ENCODE data around the gene FCHSD2.

DNA sequence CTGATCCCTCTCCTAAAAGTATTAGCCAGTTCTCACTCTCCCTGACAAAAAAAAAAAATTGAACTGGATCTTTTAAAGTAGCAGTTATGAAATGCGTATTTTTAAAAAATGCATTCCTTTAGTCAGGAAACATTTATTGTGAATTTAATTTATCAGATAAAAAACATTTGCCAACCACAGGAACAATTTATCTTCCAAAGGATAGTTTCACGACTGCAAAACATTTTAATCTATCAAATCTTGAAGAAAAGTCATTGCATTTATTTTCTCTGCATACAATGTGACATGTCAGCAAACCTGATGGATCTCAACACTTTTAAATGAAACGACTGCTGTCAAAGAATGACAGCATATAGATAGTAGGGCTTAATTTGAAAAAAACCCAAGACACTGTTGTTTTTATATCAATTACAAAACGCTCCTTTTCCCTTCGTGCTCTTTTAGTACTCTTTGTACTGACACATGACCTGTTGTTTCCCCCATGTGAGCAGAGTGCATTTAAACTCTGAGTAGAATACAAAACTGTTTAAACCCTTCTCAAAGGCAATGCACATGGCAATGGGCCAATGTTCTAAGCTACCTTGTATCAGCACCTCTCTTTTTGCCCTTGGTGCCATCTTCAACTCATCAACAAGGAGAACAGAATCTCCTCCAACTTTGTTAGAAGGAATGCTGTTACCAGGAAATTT is 220.9 kb downstream of the FCHSD2 start:
- TF ChIP-seq, protein P1, sequence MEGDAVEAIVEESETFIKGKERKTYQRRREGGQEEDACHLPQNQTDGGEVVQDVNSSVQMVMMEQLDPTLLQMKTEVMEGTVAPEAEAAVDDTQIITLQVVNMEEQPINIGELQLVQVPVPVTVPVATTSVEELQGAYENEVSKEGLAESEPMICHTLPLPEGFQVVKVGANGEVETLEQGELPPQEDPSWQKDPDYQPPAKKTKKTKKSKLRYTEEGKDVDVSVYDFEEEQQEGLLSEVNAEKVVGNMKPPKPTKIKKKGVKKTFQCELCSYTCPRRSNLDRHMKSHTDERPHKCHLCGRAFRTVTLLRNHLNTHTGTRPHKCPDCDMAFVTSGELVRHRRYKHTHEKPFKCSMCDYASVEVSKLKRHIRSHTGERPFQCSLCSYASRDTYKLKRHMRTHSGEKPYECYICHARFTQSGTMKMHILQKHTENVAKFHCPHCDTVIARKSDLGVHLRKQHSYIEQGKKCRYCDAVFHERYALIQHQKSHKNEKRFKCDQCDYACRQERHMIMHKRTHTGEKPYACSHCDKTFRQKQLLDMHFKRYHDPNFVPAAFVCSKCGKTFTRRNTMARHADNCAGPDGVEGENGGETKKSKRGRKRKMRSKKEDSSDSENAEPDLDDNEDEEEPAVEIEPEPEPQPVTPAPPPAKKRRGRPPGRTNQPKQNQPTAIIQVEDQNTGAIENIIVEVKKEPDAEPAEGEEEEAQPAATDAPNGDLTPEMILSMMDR (tag by site-specific recombination; IDR thresholded peaks at IDR 0.05) = no peak
- TF ChIP-seq, protein P2, sequence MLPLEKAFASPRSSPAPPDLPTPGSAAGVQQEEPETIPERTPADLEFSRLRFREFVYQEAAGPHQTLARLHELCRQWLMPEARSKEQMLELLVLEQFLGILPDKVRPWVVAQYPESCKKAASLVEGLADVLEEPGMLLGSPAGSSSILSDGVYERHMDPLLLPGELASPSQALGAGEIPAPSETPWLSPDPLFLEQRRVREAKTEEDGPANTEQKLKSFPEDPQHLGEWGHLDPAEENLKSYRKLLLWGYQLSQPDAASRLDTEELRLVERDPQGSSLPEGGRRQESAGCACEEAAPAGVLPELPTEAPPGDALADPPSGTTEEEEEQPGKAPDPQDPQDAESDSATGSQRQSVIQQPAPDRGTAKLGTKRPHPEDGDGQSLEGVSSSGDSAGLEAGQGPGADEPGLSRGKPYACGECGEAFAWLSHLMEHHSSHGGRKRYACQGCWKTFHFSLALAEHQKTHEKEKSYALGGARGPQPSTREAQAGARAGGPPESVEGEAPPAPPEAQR (tag by site-specific recombination; IDR thresholded peaks at IDR 0.05) = no peak
- TF ChIP-seq, protein P3, sequence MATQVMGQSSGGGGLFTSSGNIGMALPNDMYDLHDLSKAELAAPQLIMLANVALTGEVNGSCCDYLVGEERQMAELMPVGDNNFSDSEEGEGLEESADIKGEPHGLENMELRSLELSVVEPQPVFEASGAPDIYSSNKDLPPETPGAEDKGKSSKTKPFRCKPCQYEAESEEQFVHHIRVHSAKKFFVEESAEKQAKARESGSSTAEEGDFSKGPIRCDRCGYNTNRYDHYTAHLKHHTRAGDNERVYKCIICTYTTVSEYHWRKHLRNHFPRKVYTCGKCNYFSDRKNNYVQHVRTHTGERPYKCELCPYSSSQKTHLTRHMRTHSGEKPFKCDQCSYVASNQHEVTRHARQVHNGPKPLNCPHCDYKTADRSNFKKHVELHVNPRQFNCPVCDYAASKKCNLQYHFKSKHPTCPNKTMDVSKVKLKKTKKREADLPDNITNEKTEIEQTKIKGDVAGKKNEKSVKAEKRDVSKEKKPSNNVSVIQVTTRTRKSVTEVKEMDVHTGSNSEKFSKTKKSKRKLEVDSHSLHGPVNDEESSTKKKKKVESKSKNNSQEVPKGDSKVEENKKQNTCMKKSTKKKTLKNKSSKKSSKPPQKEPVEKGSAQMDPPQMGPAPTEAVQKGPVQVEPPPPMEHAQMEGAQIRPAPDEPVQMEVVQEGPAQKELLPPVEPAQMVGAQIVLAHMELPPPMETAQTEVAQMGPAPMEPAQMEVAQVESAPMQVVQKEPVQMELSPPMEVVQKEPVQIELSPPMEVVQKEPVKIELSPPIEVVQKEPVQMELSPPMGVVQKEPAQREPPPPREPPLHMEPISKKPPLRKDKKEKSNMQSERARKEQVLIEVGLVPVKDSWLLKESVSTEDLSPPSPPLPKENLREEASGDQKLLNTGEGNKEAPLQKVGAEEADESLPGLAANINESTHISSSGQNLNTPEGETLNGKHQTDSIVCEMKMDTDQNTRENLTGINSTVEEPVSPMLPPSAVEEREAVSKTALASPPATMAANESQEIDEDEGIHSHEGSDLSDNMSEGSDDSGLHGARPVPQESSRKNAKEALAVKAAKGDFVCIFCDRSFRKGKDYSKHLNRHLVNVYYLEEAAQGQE (tag by site-specific recombination; IDR thresholded peaks at IDR 0.05) = no peak
- TF ChIP-seq ZNF202 (tag by site-specific recombination; IDR thresholded peaks at IDR 0.05; ENCODE audit: borderline replicate concordance) = no peak

All from HEK293 (cell line).